HCT116 (cell line): ENCODE data around the gene ARAP1.

Experiments
- CEBPB ChIP-seq: IDR thresholded peaks from 2 replicates; pipeline ENCODE4 v1.6.1; 2012; ENCODE audit warnings: low read depth
- CTCF ChIP-seq, 3 experiments: fragments of 200-600 bp in 1 of 3; sonication (generic) in 1 of 3; IDR thresholded peaks in 2 of 3; conservative IDR thresholded peaks in 1 of 3; 2 replicates each; pipeline ENCODE4 v1.5.1; 2012 to 2017; ENCODE audit warnings: low read depth in 2 of 3, low read length in 2 of 3, antibody characterized with exemption in 1 of 3, borderline replicate concordance in 1 of 3, control low read depth in 1 of 3, mild to moderate bottlenecking in 1 of 3, mixed read lengths in 1 of 3, mixed run types in 1 of 3, moderate library complexity in 1 of 3; ENCODE audit not compliant: insufficient read depth in 1 of 3
- EGR1 ChIP-seq: IDR thresholded peaks from 2 replicates; pipeline ENCODE4 v1.6.1; 2012; ENCODE audit warnings: low read depth
- EZH2 ChIP-seq: fragments of 200-600 bp; sonication (generic); IDR thresholded peaks from 2 replicates; pipeline ENCODE4 v1.6.1; 2017; ENCODE audit warnings: antibody characterized with exemption, mixed run types
- MAX ChIP-seq: IDR thresholded peaks from 2 replicates; pipeline ENCODE4 v1.6.1; 2012
- POLR2A ChIP-seq: IDR thresholded peaks from 2 replicates; pipeline ENCODE4 v1.7.0; 2011; ENCODE audit warnings: borderline replicate concordance; ENCODE audit not compliant: insufficient read depth, insufficient read length; ENCODE audit errors: extremely low read depth
- POLR2AphosphoS5 ChIP-seq: IDR thresholded peaks from 2 replicates; pipeline ENCODE4 v1.6.1; 2011; ENCODE audit warnings: mild to moderate bottlenecking, low read depth, low read length, moderate library complexity
- ZFX ChIP-seq: fragments of 450-650 bp; IDR thresholded peaks from 2 replicates; pipeline ENCODE4 v1.6.1; 2017

GRCh38 chr11:72720784-72721183 lies 31.4 kb downstream of the ARAP1 start:
- TF ChIP-seq POLR2A (no peak), EGR1 (no peak), MAX (no peak), POLR2AphosphoS5 (no peak), CEBPB (no peak), ZFX (no peak), EZH2 (no peak), CTCF (IDR thresholded peaks at IDR 0.05 in 2 of 3, conservative IDR thresholded peaks at IDR 0.05 in 1 of 3; ENCODE audit: borderline replicate concordance in 1 of 3, insufficient read depth in 1 of 3, low read depth in 2 of 3, low read length in 2 of 3) (no peak)
